Activated T-cell treated with anti-CD3 and anti-CD28 coated beads, Interleukin-2, amount 50 U/mL, for 1 hour (primary cell): ENCODE measurements around the gene AP3B1.

Source experiments
- DNase-seq: peaks from one replicate; pipeline ENCODE4 v3.0.0-alpha.2; 2020

AP3B1 gene, protein sequence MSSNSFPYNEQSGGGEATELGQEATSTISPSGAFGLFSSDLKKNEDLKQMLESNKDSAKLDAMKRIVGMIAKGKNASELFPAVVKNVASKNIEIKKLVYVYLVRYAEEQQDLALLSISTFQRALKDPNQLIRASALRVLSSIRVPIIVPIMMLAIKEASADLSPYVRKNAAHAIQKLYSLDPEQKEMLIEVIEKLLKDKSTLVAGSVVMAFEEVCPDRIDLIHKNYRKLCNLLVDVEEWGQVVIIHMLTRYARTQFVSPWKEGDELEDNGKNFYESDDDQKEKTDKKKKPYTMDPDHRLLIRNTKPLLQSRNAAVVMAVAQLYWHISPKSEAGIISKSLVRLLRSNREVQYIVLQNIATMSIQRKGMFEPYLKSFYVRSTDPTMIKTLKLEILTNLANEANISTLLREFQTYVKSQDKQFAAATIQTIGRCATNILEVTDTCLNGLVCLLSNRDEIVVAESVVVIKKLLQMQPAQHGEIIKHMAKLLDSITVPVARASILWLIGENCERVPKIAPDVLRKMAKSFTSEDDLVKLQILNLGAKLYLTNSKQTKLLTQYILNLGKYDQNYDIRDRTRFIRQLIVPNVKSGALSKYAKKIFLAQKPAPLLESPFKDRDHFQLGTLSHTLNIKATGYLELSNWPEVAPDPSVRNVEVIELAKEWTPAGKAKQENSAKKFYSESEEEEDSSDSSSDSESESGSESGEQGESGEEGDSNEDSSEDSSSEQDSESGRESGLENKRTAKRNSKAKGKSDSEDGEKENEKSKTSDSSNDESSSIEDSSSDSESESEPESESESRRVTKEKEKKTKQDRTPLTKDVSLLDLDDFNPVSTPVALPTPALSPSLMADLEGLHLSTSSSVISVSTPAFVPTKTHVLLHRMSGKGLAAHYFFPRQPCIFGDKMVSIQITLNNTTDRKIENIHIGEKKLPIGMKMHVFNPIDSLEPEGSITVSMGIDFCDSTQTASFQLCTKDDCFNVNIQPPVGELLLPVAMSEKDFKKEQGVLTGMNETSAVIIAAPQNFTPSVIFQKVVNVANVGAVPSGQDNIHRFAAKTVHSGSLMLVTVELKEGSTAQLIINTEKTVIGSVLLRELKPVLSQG

DNA sequence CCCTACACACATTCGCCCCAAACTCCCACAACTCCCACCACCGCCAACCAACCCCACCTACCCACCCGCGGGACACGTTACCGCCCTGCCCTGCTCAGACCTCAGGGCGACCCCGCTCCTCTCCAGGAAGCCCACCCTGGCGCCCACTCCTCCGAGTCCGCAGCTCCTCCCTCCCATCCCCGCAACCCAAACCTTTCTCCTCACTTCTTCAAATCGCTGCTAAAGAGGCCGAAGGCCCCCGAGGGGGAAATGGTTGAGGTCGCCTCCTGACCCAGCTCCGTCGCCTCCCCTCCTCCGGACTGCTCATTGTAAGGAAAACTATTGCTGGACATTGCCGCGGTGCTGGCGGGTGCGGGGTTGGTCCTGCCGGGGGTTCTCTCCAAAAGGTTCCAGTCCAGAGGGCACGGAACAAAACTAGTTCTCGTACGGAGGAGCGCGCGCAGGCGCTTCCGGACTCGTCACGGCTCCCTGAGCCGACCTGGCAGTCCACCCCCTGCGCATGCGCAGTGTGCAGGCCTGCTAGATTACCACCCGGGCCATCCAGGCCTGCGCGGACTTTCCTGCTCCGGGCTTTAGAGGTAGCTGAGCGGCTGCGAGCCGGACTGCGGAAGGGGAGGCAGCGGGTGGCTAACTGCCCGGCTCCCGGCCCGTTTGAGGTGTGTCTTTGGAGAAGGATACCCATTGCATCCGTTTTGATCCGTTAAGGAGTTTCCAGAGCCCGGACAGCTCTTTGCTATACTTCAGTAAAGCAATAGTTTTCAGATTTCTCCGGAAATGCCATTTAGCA lies at the start of gene AP3B1:
Gene AP3B1 (minus strand): TSS at position 451 of the 787 bp plus-strand sequence. CDS start 119 bp downstream, at position 332.
- peak; percentile 96 for DNase-seq

GRCh38 chr5:78341440-78341839 lies 46.9 kb upstream of the AP3B1 start:
- no peak for DNase-seq

DNA sequence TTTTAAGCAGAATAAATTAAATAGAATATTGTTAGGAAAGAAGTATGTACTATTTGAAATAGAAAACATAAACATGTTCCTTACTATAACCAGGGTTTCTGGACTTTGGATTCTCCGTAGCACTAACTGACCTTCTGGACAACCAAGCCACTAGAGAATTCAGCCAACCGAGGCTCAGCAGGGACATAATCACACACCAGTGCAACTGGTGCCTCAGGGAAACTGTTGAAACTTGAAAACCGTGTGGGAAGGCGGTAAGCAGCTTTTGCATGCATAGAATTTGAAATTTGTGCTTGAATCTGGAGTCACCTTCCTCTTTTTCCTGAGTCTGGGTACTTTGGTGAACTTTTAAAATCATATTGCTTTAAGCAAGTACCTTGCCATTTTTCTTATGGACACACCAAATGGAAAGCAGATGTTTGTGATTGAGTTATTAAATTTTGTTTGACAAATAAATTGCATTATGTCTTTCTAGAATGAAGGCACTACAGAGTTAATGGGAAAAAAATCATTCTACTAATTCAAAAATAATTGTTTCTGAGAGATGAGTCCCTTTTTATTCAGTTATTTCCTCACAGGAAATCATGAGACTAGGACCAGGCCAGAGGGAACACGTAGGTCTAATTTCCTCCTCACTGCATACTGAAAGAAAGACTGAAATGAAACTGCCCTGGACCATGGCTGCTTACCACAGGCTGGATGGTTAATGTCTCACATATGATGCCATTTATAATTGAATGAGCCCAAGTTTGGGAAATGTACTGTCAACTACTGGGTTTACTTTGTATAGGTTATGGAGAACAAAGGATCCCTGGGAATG lies 45.3 kb upstream of the AP3B1 start:
- no peak for DNase-seq

GRCh38 chr5:78336698-78337097 lies 42.2 kb upstream of the AP3B1 start:
- DNase-seq = no peak

DNA sequence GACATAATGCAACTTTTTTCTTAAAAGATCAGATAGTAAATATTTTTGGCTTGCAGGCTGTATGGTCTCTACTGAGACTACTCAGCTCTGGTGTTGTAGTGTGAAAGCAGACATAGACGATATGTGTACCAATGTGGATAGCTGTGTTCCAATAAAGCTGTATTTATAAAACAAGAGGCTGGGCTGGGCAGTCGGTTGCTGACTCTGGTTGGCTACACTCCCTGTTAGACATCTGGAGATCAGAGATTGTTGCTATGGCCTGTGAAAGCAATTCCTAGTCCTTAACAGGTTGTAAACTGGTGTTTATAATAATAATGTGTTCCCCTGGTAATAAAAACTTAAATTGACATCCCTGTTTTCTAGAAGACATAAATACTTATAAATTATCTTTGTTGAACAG lies 41.5 kb upstream of the AP3B1 start:
- no peak for DNase-seq

- no peak for DNase-seq
These were observed 40.3 kb upstream of the AP3B1 start for GRCh38 chr5:78334811-78335210.

DNA sequence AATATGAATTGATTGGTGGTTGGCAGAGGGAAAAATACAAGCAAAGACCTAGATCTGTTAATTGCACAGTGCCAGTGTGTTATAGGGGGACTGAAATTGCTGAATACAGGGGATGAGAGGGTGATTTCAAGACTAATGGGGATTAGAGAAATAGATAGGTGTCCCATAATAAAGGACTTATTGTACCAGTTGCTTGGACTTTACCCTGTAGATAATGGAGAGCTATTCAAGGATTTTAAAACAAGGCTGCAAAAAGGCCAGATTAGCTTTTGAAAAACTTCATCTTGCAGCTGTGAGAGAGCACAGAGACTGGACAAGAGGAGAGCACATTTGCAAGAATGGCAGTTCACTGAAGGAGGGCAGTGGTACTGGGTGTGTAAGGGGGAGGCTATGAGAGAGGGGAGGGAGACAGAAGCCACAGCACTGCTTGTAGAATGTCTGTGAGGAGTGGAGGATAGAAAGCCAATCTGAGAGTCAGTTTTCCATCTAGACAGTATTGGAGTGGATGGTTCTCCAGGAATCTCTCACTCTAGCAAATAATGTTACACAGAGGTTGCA lies 37.1 kb upstream of the AP3B1 start:
- DNase-seq = no peak

GRCh38 chr5:78328585-78329173 lies 34.2 kb upstream of the AP3B1 start:
- no peak for DNase-seq

DNA sequence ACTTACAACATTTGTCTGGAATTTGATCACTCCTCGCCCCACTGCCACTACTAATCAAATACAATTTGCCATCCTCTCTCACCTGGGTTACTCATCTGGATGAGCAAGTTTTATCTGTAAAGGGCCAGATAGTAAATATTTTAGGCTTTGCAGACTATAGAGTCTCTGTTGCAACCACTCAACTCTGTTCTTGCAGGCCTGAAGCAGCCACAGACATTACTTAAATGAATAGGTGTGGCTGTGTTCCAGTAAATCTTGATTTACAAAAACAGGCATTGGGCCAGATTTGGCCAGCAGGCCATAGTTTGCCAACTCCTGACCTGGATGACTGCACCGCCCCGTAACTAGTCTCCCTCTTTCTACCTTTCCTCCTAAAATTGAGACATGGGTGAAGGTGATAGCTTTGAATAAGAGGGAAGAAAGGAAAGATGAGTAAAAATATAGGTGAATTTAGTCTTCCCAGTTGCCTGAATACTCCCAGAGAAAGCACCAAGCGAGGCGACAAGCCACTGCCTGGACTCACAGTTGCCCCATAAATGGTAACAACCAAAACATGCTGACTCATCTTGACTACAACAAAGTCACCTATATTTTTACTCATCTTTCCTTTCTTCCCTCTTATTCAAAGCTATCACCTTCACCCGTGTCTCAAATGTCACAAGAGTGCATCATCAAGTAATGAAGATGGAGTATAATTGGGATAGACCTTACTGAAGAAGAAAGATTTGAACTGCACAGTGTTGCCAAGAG lies 33.4 kb upstream of the AP3B1 start:
- no peak for DNase-seq

GRCh38 chr5:78326930-78327329 lies 32.4 kb upstream of the AP3B1 start:
- DNase-seq = no peak

- DNase-seq = no peak
These were observed 28.7 kb upstream of the AP3B1 start for GRCh38 chr5:78323241-78323640.

DNA sequence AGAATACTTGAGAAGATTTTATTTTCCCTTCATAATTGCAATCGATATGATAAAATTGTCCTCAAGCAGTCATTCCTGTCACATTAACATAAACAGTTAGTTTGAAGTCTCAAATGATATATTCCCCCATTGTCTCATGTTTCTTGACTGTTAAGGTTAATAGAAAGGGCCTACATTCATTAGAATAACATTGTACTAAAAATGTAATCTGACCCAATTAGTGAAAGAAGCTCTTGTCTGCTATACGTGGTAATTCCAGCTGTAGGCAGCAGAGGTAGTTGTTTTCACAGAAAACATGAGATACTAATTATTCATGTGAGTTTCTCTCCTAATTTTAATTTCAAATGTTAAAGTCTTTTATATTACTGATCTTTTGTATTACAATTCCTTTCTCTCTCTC lies 25.9 kb upstream of the AP3B1 start:
- DNase-seq = no peak

DNA sequence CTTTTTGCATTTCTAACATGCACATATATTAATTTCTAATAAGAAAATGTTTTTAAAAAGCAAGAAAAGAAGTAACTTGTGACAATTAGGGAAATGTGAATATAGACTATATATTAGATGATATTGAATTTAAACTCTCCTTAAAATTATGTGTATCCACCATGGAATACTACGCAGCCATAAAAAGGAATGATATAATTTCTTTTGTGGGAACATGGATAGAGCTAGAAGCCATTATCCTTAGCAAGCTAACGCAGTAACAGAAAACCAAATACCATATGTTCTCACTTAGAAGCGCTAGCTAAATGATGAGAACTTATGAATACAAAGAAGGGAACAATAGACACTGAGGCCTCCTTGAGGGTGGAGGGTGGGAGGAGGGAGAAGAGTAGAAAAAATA lies 23.8 kb upstream of the AP3B1 start:
- no peak for DNase-seq

GRCh38 chr5:78317515-78317914 lies 23.0 kb upstream of the AP3B1 start:
- no peak for DNase-seq

DNA sequence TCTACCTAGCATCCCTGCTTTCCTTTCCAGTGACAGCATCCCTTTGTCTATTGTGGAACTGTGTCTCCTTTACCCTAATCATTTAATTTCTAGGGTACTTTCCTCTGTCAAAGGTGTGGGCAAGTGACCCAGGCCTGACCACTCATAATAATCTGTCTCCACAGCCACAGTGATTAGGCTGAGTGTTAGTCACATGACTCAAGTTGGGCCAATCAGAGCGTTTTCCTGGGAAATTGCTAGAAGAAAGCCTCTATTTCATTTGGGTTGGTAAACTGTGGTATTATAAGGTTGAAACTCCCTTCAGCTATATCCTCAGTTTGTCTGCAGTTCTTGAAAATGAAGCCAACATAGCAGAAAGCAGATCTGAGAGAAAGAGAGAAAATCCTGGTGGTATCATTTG lies 14.2 kb upstream of the AP3B1 start:
- no peak for DNase-seq

GRCh38 chr5:78300464-78301045 lies 6.1 kb upstream of the AP3B1 start:
- no peak for DNase-seq

DNA sequence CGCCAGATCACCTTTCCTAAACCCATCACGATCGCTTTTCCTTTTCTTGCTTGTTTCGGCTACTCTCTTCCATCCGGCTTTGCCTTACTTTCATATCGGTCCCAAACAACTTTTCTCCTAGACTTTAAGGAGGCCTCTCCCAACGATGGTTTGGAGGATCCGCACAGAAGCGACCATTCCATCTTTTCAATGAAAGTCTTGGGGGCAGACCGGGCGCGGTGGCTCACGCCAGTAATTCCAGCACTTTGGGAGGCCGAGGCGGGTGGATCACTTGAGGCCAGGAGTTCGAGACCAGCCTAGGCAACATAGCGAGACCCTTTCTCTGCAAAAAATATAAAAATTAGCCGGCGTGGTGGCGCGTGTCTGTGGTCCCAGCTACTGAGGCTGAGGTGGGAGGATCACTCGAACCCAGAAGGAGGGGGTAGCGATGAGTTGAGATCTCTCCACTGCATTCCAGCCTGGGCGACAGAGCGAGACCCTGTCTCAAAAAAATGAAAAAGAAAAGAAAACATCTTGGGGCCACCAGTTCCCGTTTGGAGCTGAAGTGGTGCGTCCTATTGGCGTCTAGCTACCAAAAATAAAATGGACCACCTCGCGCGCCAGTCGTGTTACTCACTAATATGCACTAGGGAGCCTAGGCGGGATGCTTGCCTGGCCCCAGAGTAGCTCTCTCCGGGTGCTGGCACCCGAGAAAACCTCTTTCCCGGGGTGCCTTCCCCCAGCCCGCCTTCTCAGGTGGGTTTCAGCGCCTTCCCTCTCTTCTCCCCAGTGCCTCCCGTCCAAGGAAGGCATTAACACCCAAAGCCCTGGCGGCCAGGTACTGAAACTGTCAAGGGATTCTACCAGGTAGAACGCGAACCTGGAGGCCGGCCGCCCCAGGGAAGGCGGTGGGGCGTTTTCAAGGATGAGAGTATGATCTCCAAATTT lies 800 bp upstream of the AP3B1 start:
- peak; percentile 63 for DNase-seq

DNA sequence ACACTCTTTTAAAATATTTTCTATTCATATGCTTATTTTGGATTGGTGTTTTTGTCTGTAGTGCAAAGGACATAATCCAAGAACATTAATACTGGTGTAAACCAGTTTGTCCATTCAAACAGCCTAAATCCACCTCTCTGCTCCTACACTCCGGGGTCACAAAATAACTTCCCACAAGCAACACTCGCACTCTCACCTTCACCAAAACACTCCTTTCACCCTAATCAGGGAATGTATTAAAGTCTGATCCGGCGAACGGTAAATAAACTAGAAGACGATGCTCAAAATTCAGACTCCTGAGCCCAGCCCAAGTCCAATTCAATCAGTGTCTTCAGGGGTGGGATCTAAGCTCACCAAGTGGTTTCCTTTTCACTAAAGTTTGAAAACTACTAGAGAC lies 649 bp downstream of the AP3B1 start:
- DNase-seq = no peak

- no peak for DNase-seq
These were observed 2.8 kb downstream of the AP3B1 start for GRCh38 chr5:78291687-78292086.
